ENCODE measurements around the gene CNGB1. TPM values are rescaled to one million over a fixed set of nuclear protein-coding genes. Genes with fewer than 3 reads are reported as not detected.

The CNGB1 gene
- total RNA-seq, 2 experiments from 2014 or later, result not detected

GRCh38 chr16:57977418-57978069, 6.6 kb upstream of the CNGB1 start:
- no peaks in the 10 kb centered on the region for H3K4me1 Mint-ChIP-seq (ENCODE audit: low read depth)

GRCh38 chr16:57976331-57976796, 5.4 kb upstream of the CNGB1 start:
- H3K27ac Mint-ChIP-seq, result no peak overlapping the region
- CTCF ChIA-PET, result no interaction called here
- Histone ChIP-seq H3K36me3 (ENCODE audit: insufficient read depth, low read length) (no peaks in the 10 kb centered on the region), H3K27me3 (ENCODE audit: control insufficient read depth in 1 of 2, insufficient read depth in 2 of 2, low read length in 2 of 2) (no peaks in the 10 kb centered on the region), H3K4me1 (ENCODE audit: insufficient read depth, low read length) (no peaks in the 10 kb centered on the region), H3K9me3 (ENCODE audit: control insufficient read depth in 1 of 2, insufficient read depth in 1 of 2, low read length in 2 of 2) (no peaks in the 10 kb centered on the region), H3K4me3 (ENCODE audit: low read length) (no peak overlapping the region), H3K27ac (ENCODE audit: low read depth in 1 of 2, low read length in 2 of 2) (no peak overlapping the region)
- H3K9me3 Mint-ChIP-seq, result no peaks in the 10 kb centered on the region
- DNase-seq (no peak), ATAC-seq (ENCODE audit: poor library complexity) (no peak)
- POLR2A ChIA-PET, result no interaction called here
- H3K27me3 Mint-ChIP-seq, result peaks cover 4% of the 10 kb centered on the region
- TF ChIP-seq, protein P1, sequence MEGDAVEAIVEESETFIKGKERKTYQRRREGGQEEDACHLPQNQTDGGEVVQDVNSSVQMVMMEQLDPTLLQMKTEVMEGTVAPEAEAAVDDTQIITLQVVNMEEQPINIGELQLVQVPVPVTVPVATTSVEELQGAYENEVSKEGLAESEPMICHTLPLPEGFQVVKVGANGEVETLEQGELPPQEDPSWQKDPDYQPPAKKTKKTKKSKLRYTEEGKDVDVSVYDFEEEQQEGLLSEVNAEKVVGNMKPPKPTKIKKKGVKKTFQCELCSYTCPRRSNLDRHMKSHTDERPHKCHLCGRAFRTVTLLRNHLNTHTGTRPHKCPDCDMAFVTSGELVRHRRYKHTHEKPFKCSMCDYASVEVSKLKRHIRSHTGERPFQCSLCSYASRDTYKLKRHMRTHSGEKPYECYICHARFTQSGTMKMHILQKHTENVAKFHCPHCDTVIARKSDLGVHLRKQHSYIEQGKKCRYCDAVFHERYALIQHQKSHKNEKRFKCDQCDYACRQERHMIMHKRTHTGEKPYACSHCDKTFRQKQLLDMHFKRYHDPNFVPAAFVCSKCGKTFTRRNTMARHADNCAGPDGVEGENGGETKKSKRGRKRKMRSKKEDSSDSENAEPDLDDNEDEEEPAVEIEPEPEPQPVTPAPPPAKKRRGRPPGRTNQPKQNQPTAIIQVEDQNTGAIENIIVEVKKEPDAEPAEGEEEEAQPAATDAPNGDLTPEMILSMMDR (IDR thresholded peaks at IDR 0.05), result no peak
- intact Hi-C loops (cut with DNase I, micrococcal nuclease), result no loop called here
- H3K4me1 Mint-ChIP-seq (ENCODE audit: low read depth), result no peaks in the 10 kb centered on the region
- no peaks in the 10 kb centered on the region for H3K36me3 Mint-ChIP-seq (ENCODE audit: low read depth)
- H3K4me3 Mint-ChIP-seq, result no peak overlapping the region

More at GRCh38 chr16:57977418-57978069, 6.6 kb upstream of the CNGB1 start:
- Histone ChIP-seq H3K4me3 (ENCODE audit: low read length) (no peak overlapping the region), H3K27me3 (ENCODE audit: control insufficient read depth in 1 of 2, insufficient read depth in 2 of 2, low read length in 2 of 2) (no peaks in the 10 kb centered on the region), H3K9me3 (ENCODE audit: control insufficient read depth in 1 of 2, insufficient read depth in 1 of 2, low read length in 2 of 2) (no peaks in the 10 kb centered on the region), H3K36me3 (ENCODE audit: insufficient read depth, low read length) (no peaks in the 10 kb centered on the region), H3K4me1 (ENCODE audit: insufficient read depth, low read length) (no peaks in the 10 kb centered on the region), H3K27ac (ENCODE audit: low read depth in 1 of 2, low read length in 2 of 2) (no peak overlapping the region)
- H3K27ac Mint-ChIP-seq, result no peak overlapping the region
- no peak overlapping the region for H3K4me3 Mint-ChIP-seq
- CTCF ChIA-PET, result interaction anchor here (0.7 kb wide), 1 partner anchor 67 kb away, joined by 5 read pairs; no protein-coding TSS in a partner anchor
- TF ChIP-seq, protein P1 (IDR thresholded peaks at IDR 0.05), result no peak
- POLR2A ChIA-PET, result no interaction called here
- no peak for DNase-seq
- H3K27me3 Mint-ChIP-seq, result peaks cover 4% of the 10 kb centered on the region
- no peaks in the 10 kb centered on the region for H3K9me3 Mint-ChIP-seq
- no peaks in the 10 kb centered on the region for H3K36me3 Mint-ChIP-seq (ENCODE audit: low read depth)
- intact Hi-C loops (cut with DNase I, micrococcal nuclease), result no loop called here
- no peak for ATAC-seq (ENCODE audit: poor library complexity)

GRCh38 chr16:57972306-57972705, 1.4 kb upstream of the CNGB1 start:
- no peaks in the 10 kb centered on the region for H3K4me1 Mint-ChIP-seq (ENCODE audit: low read depth)
- H3K27me3 Mint-ChIP-seq, result peaks cover 4% of the 10 kb centered on the region
- Histone ChIP-seq H3K4me3 (ENCODE audit: low read length) (no peak overlapping the region), H3K27me3 (ENCODE audit: control insufficient read depth in 1 of 2, insufficient read depth in 2 of 2, low read length in 2 of 2) (no peaks in the 10 kb centered on the region), H3K36me3 (ENCODE audit: insufficient read depth, low read length) (no peaks in the 10 kb centered on the region), H3K9me3 (ENCODE audit: control insufficient read depth in 1 of 2, insufficient read depth in 1 of 2, low read length in 2 of 2) (no peaks in the 10 kb centered on the region), H3K27ac (ENCODE audit: low read depth in 1 of 2, low read length in 2 of 2) (no peak overlapping the region), H3K4me1 (ENCODE audit: insufficient read depth, low read length) (no peaks in the 10 kb centered on the region)
- DNase-seq (no peak), ATAC-seq (ENCODE audit: poor library complexity) (no peak)
- H3K4me3 Mint-ChIP-seq, result no peak overlapping the region
- intact Hi-C loops (cut with DNase I, micrococcal nuclease), result no loop called here
- POLR2A ChIA-PET, result no interaction called here
- TF ChIP-seq, protein P1 (IDR thresholded peaks at IDR 0.05), result no peak
- H3K36me3 Mint-ChIP-seq (ENCODE audit: low read depth), result no peaks in the 10 kb centered on the region
- CTCF ChIA-PET, result interaction anchor here (0.8 kb wide), 1 partner anchor 177 kb away, joined by 3 read pairs; no protein-coding TSS in a partner anchor
- no peaks in the 10 kb centered on the region for H3K9me3 Mint-ChIP-seq
- no peak overlapping the region for H3K27ac Mint-ChIP-seq
